H9 (cell line): Measurements from ENCODE around the gene KLF16. TPM values are rescaled to one million over a fixed set of nuclear protein-coding genes. Genes with fewer than 3 reads are reported as not detected.
"Not testable (repeated sequence)": the region's sequence is repeated elsewhere in the genome, so short reads cannot be mapped to it uniquely, and the experiment has no call there.

Experiments used
- DNase-seq: peaks from one replicate; pipeline ENCODE4 v3.0.0-alpha.2; 2017
- H2AFZ ChIP-seq: one replicate; pipeline ENCODE4 v1.6.1; 2013; ENCODE audit warnings: mild to moderate bottlenecking, low read length, control low read depth, moderate library complexity
- H2AK5ac ChIP-seq: 2 replicates; pipeline ENCODE4 v1.6.1; 2013; ENCODE audit warnings: low read length, control low read depth, mixed read lengths; ENCODE audit not compliant: insufficient read length
- H2BK120ac ChIP-seq: one replicate; pipeline ENCODE4 v1.6.1; 2013; ENCODE audit warnings: low read depth, mild to moderate bottlenecking, low read length, control low read depth, inconsistent platforms; ENCODE audit not compliant: poor library complexity, severe bottlenecking
- H2BK12ac ChIP-seq: 2 replicates; pipeline ENCODE4 v1.6.1; 2013; ENCODE audit warnings: low read length, control low read depth, mixed read lengths, low read depth; ENCODE audit not compliant: insufficient read length
- H2BK15ac ChIP-seq: 2 replicates; pipeline ENCODE4 v1.6.1; 2013; ENCODE audit warnings: low read depth, low read length, control low read depth
- H2BK20ac ChIP-seq: one replicate; pipeline ENCODE4 v1.6.1; 2013; ENCODE audit warnings: low read depth, mild to moderate bottlenecking, low read length, control low read depth, inconsistent platforms; ENCODE audit not compliant: poor library complexity, severe bottlenecking
- H2BK5ac ChIP-seq: 2 replicates; pipeline ENCODE4 v1.6.1; 2013; ENCODE audit warnings: low read length, control low read depth, mixed read lengths; ENCODE audit not compliant: insufficient read length
- H3K14ac ChIP-seq: 2 replicates; pipeline ENCODE4 v1.6.1; 2013; ENCODE audit warnings: low read length, control low read depth; ENCODE audit not compliant: insufficient read depth
- H3K18ac ChIP-seq: 2 replicates; pipeline ENCODE4 v1.6.1; 2013; ENCODE audit warnings: low read depth, mild to moderate bottlenecking, mixed read lengths, low read length, control low read depth; ENCODE audit not compliant: insufficient read length
- H3K23ac ChIP-seq: 2 replicates; pipeline ENCODE4 v1.6.1; 2013; ENCODE audit warnings: low read length, control low read depth, mixed read lengths, low read depth; ENCODE audit not compliant: insufficient read length
- H3K23me2 ChIP-seq: 2 replicates; pipeline ENCODE4 v1.6.1; 2013; ENCODE audit warnings: low read depth, mild to moderate bottlenecking, mixed read lengths, low read length, control low read depth; ENCODE audit not compliant: insufficient read length, poor library complexity, severe bottlenecking
- H3K27ac ChIP-seq: 2 replicates; pipeline ENCODE4 v1.5.1; 2013; ENCODE audit warnings: low read length, control low read depth, mixed read lengths, low read depth; ENCODE audit not compliant: insufficient read length
- H3K27me3 ChIP-seq: 2 replicates; pipeline ENCODE4 v1.6.1; 2013; ENCODE audit warnings: low read length, control low read depth, inconsistent platforms; ENCODE audit not compliant: insufficient read depth
- H3K4ac ChIP-seq: 2 replicates; pipeline ENCODE4 v1.6.1; 2013; ENCODE audit warnings: low read depth, mild to moderate bottlenecking, control low read depth, inconsistent platforms, low read length, moderate library complexity
- H3K4me1 ChIP-seq: 2 replicates; pipeline ENCODE4 v1.6.1; 2013; ENCODE audit warnings: low read length, control low read depth, inconsistent platforms; ENCODE audit not compliant: insufficient read depth
- H3K4me2 ChIP-seq: 2 replicates; pipeline ENCODE4 v1.6.1; 2013; ENCODE audit warnings: low read length, control low read depth, mixed read lengths; ENCODE audit not compliant: insufficient read length, insufficient read depth
- H3K56ac ChIP-seq: 2 replicates; pipeline ENCODE4 v1.6.1; 2013; ENCODE audit warnings: low read depth, mild to moderate bottlenecking, mixed read lengths, low read length, control low read depth; ENCODE audit not compliant: insufficient read length
- H3K79me1 ChIP-seq: 2 replicates; pipeline ENCODE4 v1.6.1; 2013; ENCODE audit warnings: low read depth, mild to moderate bottlenecking, moderate library complexity, low read length, control low read depth, inconsistent platforms; ENCODE audit not compliant: insufficient read depth, poor library complexity, severe bottlenecking
- H3K79me2 ChIP-seq: 2 replicates; pipeline ENCODE4 v1.6.1; 2013; ENCODE audit warnings: low read length, control low read depth, inconsistent platforms; ENCODE audit not compliant: insufficient read depth
- H3K9ac ChIP-seq: 2 replicates; pipeline ENCODE4 v1.6.1; 2013; ENCODE audit warnings: low read length, control low read depth, mixed read lengths; ENCODE audit not compliant: insufficient read length; ENCODE audit errors: extremely low read depth
- H3K9me3 ChIP-seq: one replicate; pipeline ENCODE4 v1.6.1; 2013; ENCODE audit warnings: low read depth, low read length, inconsistent platforms; ENCODE audit not compliant: control insufficient read depth
- H3T11ph ChIP-seq: one replicate; pipeline ENCODE4 v1.6.1; 2013; ENCODE audit warnings: mild to moderate bottlenecking, low read length, control low read depth, inconsistent platforms
- H4K20me1 ChIP-seq: one replicate; pipeline ENCODE4 v1.6.1; 2013; ENCODE audit not compliant: control insufficient read depth, insufficient read length, insufficient read depth
- H4K5ac ChIP-seq: 2 replicates; pipeline ENCODE4 v1.6.1; 2013; ENCODE audit warnings: low read depth, mild to moderate bottlenecking, mixed read lengths, low read length, control low read depth; ENCODE audit not compliant: insufficient read length
- H4K8ac ChIP-seq: replicated peaks from 2 replicates; pipeline ENCODE4 v1.6.1; 2013; ENCODE audit warnings: low read length, control low read depth, mixed read lengths, low read depth; ENCODE audit not compliant: insufficient read length
- H4K91ac ChIP-seq: 2 replicates; pipeline ENCODE4 v1.6.1; 2013; ENCODE audit warnings: low read depth, mild to moderate bottlenecking, moderate library complexity, mixed read lengths, low read length, control low read depth; ENCODE audit not compliant: insufficient read length
- H3K27ac Mint-ChIP-seq, 3 experiments: 2 replicates in 2 of 3; 3 replicates in 1 of 3; pipeline ENCODE4 v1.8.0; 2020 to 2021; ENCODE audit warnings: mixed read lengths in 3 of 3, mild to moderate bottlenecking in 1 of 3, moderate library complexity in 1 of 3
- H3K27me3 Mint-ChIP-seq: 2 replicates; pipeline ENCODE4 v1.8.0; 2021; ENCODE audit warnings: low read depth, mild to moderate bottlenecking, moderate library complexity, mixed read lengths
- H3K36me3 Mint-ChIP-seq, 3 experiments: 2 replicates in 2 of 3; 3 replicates in 1 of 3; pipeline ENCODE4 v1.8.0; 2020 to 2021; ENCODE audit warnings: low read depth in 3 of 3, mixed read lengths in 3 of 3; ENCODE audit not compliant: insufficient read depth in 1 of 3
- H3K4me1 Mint-ChIP-seq, 2 experiments: 2 replicates each; pipeline ENCODE4 v1.8.0; 2020; ENCODE audit warnings: mixed read lengths in 2 of 2
- H3K4me3 Mint-ChIP-seq, 2 experiments: 2 replicates in 1 of 2; 3 replicates in 1 of 2; pipeline ENCODE4 v1.8.0; 2020 to 2021; ENCODE audit warnings: mild to moderate bottlenecking in 2 of 2, mixed read lengths in 2 of 2, moderate library complexity in 1 of 2
- H3K9me3 Mint-ChIP-seq, 2 experiments: 2 replicates in 1 of 2; 3 replicates in 1 of 2; pipeline ENCODE4 v1.8.0; 2020; ENCODE audit warnings: mild to moderate bottlenecking in 2 of 2, mixed read lengths in 2 of 2, moderate library complexity in 1 of 2
- WGBS: extraction: QIAGEN DNeasy Blood & Tissue Kit; methylation state at CpG from one replicate; pipeline ENCODE4 v1.1.7; 2013; ENCODE audit warnings: missing lambda C conversion rate, low lambda C conversion rate, mixed read lengths; ENCODE audit not compliant: insufficient read length; ENCODE audit errors: extremely low coverage; 5-methylcytosine and 5-hydroxymethylcytosine counted together
- total RNA-seq: library from RNA; stranded (reverse); gene quantifications from 2 replicates; pipeline ENCODE4 v1.2.1, GENCODE V29; 2021

The KLF16 gene
- total RNA-seq, 1 experiment from 2014 or later = 66.8 TPM

DNA sequence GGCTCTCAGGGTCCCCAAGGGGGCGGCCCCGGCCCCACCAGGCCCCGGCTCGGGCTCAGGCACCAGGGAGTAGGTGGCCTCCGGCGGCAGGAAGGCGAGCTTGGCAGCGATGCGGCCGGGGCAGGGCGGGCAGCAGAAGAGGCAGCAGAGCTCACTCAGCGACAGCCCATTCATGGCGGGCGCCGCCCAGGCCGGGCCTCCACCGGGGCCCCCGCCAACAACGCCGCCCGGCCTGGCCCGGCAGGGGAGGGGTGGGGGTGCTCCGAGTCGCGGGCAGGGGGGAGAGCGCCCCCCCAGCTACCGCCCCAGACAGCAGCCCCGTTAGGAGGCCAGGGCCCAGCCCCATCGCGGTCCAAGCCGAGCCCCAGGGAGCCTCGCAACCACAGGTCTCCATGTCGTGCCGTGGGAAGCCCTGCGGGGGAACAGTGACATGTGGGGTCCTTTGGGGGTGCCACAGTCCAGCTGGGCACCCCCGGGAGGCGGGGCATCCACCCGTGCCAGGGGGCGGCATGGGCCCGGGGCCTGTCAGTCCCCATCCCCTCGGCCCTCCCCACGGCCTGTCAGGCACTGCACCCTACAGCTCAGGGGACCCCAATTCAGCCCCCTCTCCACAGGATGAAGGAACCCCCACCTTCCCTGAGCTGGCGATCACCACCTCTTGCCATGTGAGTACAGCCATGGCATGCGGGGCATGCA lies 18.2 kb upstream of the KLF16 start:
- not testable (repeated sequence) for H3K4me2 ChIP-seq, H3K27ac Mint-ChIP-seq

More for the DNA sequence above, 18.2 kb upstream of the KLF16 start:
- not testable (repeated sequence) for H3K4ac ChIP-seq, H2BK120ac ChIP-seq, H2BK5ac ChIP-seq, H3K9ac ChIP-seq, H3K4me3 Mint-ChIP-seq, H3K14ac ChIP-seq, H3K27me3 Mint-ChIP-seq, H3K27ac ChIP-seq, H3K56ac ChIP-seq, H3K9me3 Mint-ChIP-seq, H3T11ph ChIP-seq, H4K5ac ChIP-seq, H3K18ac ChIP-seq, H3K36me3 Mint-ChIP-seq, H4K91ac ChIP-seq, H2BK15ac ChIP-seq, H4K20me1 ChIP-seq, H2AFZ ChIP-seq, H3K27me3 ChIP-seq, H3K23ac ChIP-seq, DNase-seq, H3K9me3 ChIP-seq, H2BK12ac ChIP-seq, H4K8ac ChIP-seq, H2BK20ac ChIP-seq, H2AK5ac ChIP-seq
- whole genome bisulfite sequencing = no CpG with 5 or more reads among the region's 44 CpGs
- peaks cover 12% of the 10 kb centered on the region for H3K23me2 ChIP-seq
- peaks cover 23% of the 10 kb centered on the region for H3K79me1 ChIP-seq
- H3K4me1 ChIP-seq = peaks cover 11% of the 10 kb centered on the region; the same call in 1 of the 2 replicates
- H3K79me2 ChIP-seq = peaks cover 12% of the 10 kb centered on the region; the same call in 1 of the 2 replicates
- peaks cover 26% of the 10 kb centered on the region in 2 experiments for H3K4me1 Mint-ChIP-seq
